Endothelial cell of umbilical vein (primary cell): ENCODE measurements around the gene SLC12A7. TPM values are rescaled to one million over a fixed set of nuclear protein-coding genes. Genes with fewer than 3 reads are reported as not detected.

Experiments
- BruUV-seq: library from RNA; stranded (reverse); fragments of 400-500 nt; replicated peaks from 2 replicates; lab custom pipeline; 2021; lab: Mats Ljungman, UMichigan
- CTCF ChIA-PET: fragments of 300-600, 350-600 bp; sonication (Branson Sonifier 250); formaldehyde crosslinking; loops from one replicate; lab custom pipeline; 2021; ENCODE audit warnings: antibody characterized with exemption, inconsistent platforms; lab: Charles Lee
- POLR2A ChIA-PET: fragments of 300-600, 350-600 bp; sonication (Branson Sonifier 250); formaldehyde crosslinking; loops from one replicate; lab custom pipeline; 2021; ENCODE audit warnings: antibody characterized with exemption, inconsistent platforms; lab: Charles Lee
- DNase-seq: peaks from one replicate; pipeline ENCODE4 v3.0.0-alpha.2; 2011; ENCODE audit warnings: low read depth, low spot score
- FAIRE-seq: peaks from 2 replicates; lab custom pipeline; 2011; peaks lifted over from hg19 to GRCh38; lab: Jason Lieb, UNC
- H2AFZ ChIP-seq: 2 replicates; pipeline ENCODE4 v1.6.0; 2012; ENCODE audit warnings: low read depth, low read length, control low read depth, inconsistent platforms
- H3K27ac ChIP-seq: 2 replicates; pipeline ENCODE4 v1.5.1; 2011; ENCODE audit warnings: low read depth, mild to moderate bottlenecking, control low read depth, low read length, moderate library complexity; ENCODE audit not compliant: insufficient read depth
- H3K27me3 ChIP-seq, 2 experiments: 2 replicates each; pipeline versions ENCODE4 v1.6.0 to v1.6.1; 2011; ENCODE audit warnings: low read length in 2 of 2, mixed read lengths in 1 of 2; ENCODE audit not compliant: control insufficient read depth in 2 of 2, insufficient read depth in 2 of 2
- H3K36me3 ChIP-seq, 2 experiments: 2 replicates in 1 of 2; 3 replicates in 1 of 2; pipeline ENCODE4 v1.5.1; 2011; ENCODE audit warnings: low read length in 2 of 2, mild to moderate bottlenecking in 1 of 2, moderate library complexity in 1 of 2; ENCODE audit not compliant: control insufficient read depth in 2 of 2, insufficient read depth in 2 of 2; ENCODE audit errors: extremely low read depth in 1 of 2
- H3K4me1 ChIP-seq: 3 replicates; pipeline ENCODE4 v1.5.1; 2011; ENCODE audit warnings: mild to moderate bottlenecking, low read length; ENCODE audit not compliant: control insufficient read depth, insufficient read depth; ENCODE audit errors: extremely low read depth
- H3K4me2 ChIP-seq: 2 replicates; pipeline ENCODE4 v1.6.1; 2011; ENCODE audit warnings: low read length, control low read depth, mixed read lengths; ENCODE audit not compliant: insufficient read depth
- H3K4me3 ChIP-seq, 3 experiments: fragments of 200-600 bp in 1 of 3; sonication (generic), shearing (Covaris generic) in 1 of 3; replicated peaks in 1 of 3; 2 replicates each; pipeline ENCODE4 v1.5.1; 2011 to 2016; ENCODE audit warnings: control low read depth in 3 of 3, low read length in 3 of 3, mild to moderate bottlenecking in 2 of 3, inconsistent platforms in 1 of 3, low read depth in 1 of 3, moderate library complexity in 1 of 3; ENCODE audit not compliant: insufficient read depth in 1 of 3
- H3K79me2 ChIP-seq: 2 replicates; pipeline ENCODE4 v1.6.0; 2012; ENCODE audit warnings: low read length, inconsistent platforms; ENCODE audit not compliant: control insufficient read depth, insufficient read depth
- H3K9ac ChIP-seq: replicated peaks from 2 replicates; pipeline ENCODE3; 2011; ENCODE audit warnings: low read length, control low read depth; ENCODE audit not compliant: insufficient read depth; ENCODE audit errors: extremely low read depth
- H3K9me1 ChIP-seq: replicated peaks from 3 replicates; pipeline ENCODE4 v1.6.0; 2011; ENCODE audit warnings: mild to moderate bottlenecking, low read length; ENCODE audit not compliant: control insufficient read depth, insufficient read depth; ENCODE audit errors: extremely low read depth
- H3K9me3 ChIP-seq: replicated peaks from 2 replicates; pipeline ENCODE4 v1.5.1; 2012; ENCODE audit warnings: low read length, inconsistent platforms; ENCODE audit not compliant: control insufficient read depth, insufficient read depth
- H4K20me1 ChIP-seq: replicated peaks from 2 replicates; pipeline ENCODE3; 2011; ENCODE audit warnings: mild to moderate bottlenecking, low read length; ENCODE audit not compliant: control insufficient read depth, insufficient read depth; ENCODE audit errors: extremely low read depth
- EZH2 ChIP-seq: IDR thresholded peaks from 2 replicates; pipeline ENCODE4 v1.6.1; 2012; ENCODE audit warnings: borderline replicate concordance, low read depth, mild to moderate bottlenecking, moderate library complexity, low read length, inconsistent platforms; ENCODE audit not compliant: severe bottlenecking
- FOS ChIP-seq: IDR thresholded peaks from 2 replicates; pipeline ENCODE4 v1.6.1; 2011; ENCODE audit warnings: mild to moderate bottlenecking, low read length, moderate library complexity, borderline replicate concordance; ENCODE audit not compliant: insufficient read depth
- GATA2 ChIP-seq: IDR thresholded peaks from 2 replicates; pipeline ENCODE4 v1.7.0; 2011; ENCODE audit warnings: low read depth, mild to moderate bottlenecking, moderate library complexity, mixed read lengths, low read length; ENCODE audit not compliant: insufficient read length, insufficient read depth
- JUN ChIP-seq: IDR thresholded peaks from 2 replicates; pipeline ENCODE4 v1.6.1; 2011; ENCODE audit warnings: borderline replicate concordance, low read depth; ENCODE audit not compliant: insufficient read length, insufficient read depth
- MYC ChIP-seq: IDR thresholded peaks from one replicate; pipeline ENCODE4 v1.6.1; 2011; ENCODE audit warnings: mild to moderate bottlenecking, low read depth, low read length
- POLR2A ChIP-seq: IDR thresholded peaks from 2 replicates; pipeline ENCODE4 v1.6.1; 2012; ENCODE audit warnings: low read depth, mild to moderate bottlenecking, control low read depth, low read length
- POLR2AphosphoS5 ChIP-seq: IDR thresholded peaks from 2 replicates; pipeline ENCODE4 v1.6.1; 2012; ENCODE audit warnings: low read depth, mild to moderate bottlenecking, control low read depth, low read length, moderate library complexity; ENCODE audit not compliant: insufficient read depth
- dilution Hi-C: fragments of 300-500 bp; cut with MboI; formaldehyde crosslinking; loops from one replicate; pipeline ENCODE4 v1.15.0; 2019; ENCODE audit warnings: low sequenced_read_pairs; ENCODE audit not compliant: extremely low pct_ligation_motif_present
- intact Hi-C: fragments of 100-400 bp; cut with micrococcal nuclease; formaldehyde crosslinking; loops from one replicate; pipeline ENCODE4 v1.10.0; 2022
- polyA plus RNA-seq, 4 experiments: library from polyadenylated mRNA; depleted of rRNA in 3 of 4; stranded (reverse) in 3 of 4; unstranded in 1 of 4; fragments of >200 nt; gene quantifications; 2 replicates each; pipeline versions ENCODE4 v1.2.1 to v1.2.3, GENCODE V29; 2011 to 2012; ENCODE audit warnings: missing spikeins in 1 of 4
- total RNA-seq: library from RNA; stranded (reverse); gene quantifications from 2 replicates; pipeline ENCODE4 v1.2.3, GENCODE V29; 2021
- TF ChIP-seq, protein P1 (sequence below): IDR thresholded peaks from 2 replicates; pipeline ENCODE4 v1.6.1; 2011; ENCODE audit not compliant: insufficient read depth, insufficient read length
- TF ChIP-seq, protein P2 (sequence below), 2 donors: IDR thresholded peaks; 1 replicate in 1 of 2; 2 replicates in 1 of 2; pipeline ENCODE4 v1.5.1; 2011; ENCODE audit warnings: low read length in 2 of 2, mild to moderate bottlenecking in 2 of 2, moderate library complexity in 2 of 2, control low read depth in 1 of 2, inconsistent platforms in 1 of 2, low read depth in 1 of 2; ENCODE audit not compliant: insufficient read depth in 1 of 2; ENCODE audit errors: extremely low read depth in 1 of 2

SLC12A7 gene
- total and polyA plus RNA-seq, 2 donors (not counting 3 experiments of a cell fraction or from before 2014, with no cell fraction given): 16.4 to 38.8 TPM

DNA sequence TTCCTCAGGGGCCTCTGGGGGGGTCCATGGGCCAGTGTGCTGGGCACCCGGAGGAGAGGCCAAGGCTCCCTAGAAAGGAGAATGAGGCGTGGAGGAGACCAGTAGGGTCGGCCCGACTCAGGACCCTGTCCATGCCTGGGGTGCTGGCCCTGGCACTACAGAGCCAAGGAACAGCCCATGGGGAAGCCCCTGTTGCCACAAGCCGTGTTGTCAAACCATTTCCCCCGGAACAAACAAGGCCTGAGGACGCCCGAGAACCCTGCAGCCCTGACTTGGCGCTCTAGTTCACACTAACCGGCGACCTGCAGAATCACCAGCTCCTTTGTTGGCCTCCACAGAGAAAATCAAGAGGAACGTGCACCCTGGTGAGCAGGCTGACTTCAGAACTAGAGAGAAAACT lies 41.6 kb upstream of the SLC12A7 start:
- Histone ChIP-seq H3K4me3 (no peak overlapping the region), H3K4me1 (no peaks in the 10 kb centered on the region), H4K20me1 (no peaks in the 10 kb centered on the region), H3K36me3 (no peaks in the 10 kb centered on the region), H3K9me1 (no peaks in the 10 kb centered on the region), H3K27ac (no peak overlapping the region), H3K27me3 (peaks cover 20 to 23% of the 10 kb centered on the region in 2 experiments), H3K4me2 (no peak overlapping the region), H2AFZ (no peak overlapping the region), H3K9me3 (no peaks in the 10 kb centered on the region), H3K79me2 (no peaks in the 10 kb centered on the region), H3K9ac (no peak overlapping the region)
- ChIA-PET POLR2A (no interaction called here), CTCF (no interaction called here)
- dilution Hi-C loops (no loop called here), intact Hi-C loops (no loop called here)
- no peak for FAIRE-seq
- TF ChIP-seq, protein P1, sequence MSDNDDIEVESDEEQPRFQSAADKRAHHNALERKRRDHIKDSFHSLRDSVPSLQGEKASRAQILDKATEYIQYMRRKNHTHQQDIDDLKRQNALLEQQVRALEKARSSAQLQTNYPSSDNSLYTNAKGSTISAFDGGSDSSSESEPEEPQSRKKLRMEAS: no peak
- TF ChIP-seq JUN: no peak
- TF ChIP-seq, protein P2, sequence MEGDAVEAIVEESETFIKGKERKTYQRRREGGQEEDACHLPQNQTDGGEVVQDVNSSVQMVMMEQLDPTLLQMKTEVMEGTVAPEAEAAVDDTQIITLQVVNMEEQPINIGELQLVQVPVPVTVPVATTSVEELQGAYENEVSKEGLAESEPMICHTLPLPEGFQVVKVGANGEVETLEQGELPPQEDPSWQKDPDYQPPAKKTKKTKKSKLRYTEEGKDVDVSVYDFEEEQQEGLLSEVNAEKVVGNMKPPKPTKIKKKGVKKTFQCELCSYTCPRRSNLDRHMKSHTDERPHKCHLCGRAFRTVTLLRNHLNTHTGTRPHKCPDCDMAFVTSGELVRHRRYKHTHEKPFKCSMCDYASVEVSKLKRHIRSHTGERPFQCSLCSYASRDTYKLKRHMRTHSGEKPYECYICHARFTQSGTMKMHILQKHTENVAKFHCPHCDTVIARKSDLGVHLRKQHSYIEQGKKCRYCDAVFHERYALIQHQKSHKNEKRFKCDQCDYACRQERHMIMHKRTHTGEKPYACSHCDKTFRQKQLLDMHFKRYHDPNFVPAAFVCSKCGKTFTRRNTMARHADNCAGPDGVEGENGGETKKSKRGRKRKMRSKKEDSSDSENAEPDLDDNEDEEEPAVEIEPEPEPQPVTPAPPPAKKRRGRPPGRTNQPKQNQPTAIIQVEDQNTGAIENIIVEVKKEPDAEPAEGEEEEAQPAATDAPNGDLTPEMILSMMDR (IDR thresholded peaks at IDR 0.05; ENCODE audit: extremely low read depth in 1 of 2, insufficient read depth in 1 of 2, low read depth in 1 of 2, low read length in 2 of 2): no peak
- TF ChIP-seq POLR2AphosphoS5: no peak
- no peak for TF ChIP-seq GATA2
- no peak for TF ChIP-seq FOS
- no peak for TF ChIP-seq EZH2
- no peak for TF ChIP-seq MYC
- no peak for TF ChIP-seq POLR2A
- BruUV-seq: no TSS peak
- DNase-seq: no peak
